Gastroesophageal sphincter (tissue), 3 donors: Measurements from ENCODE around the gene SLC23A2.

Source experiments
- CTCF ChIP-seq, 4 experiments: fragments of 200-600 bp in 2 of 4; fragments of 450-650 bp in 2 of 4; sonication (generic) in 1 of 4; IDR thresholded peaks; one replicate each; pipeline ENCODE4 v1.5.1; 2017 to 2019; ENCODE audit warnings: antibody characterized with exemption in 4 of 4, mild to moderate bottlenecking in 2 of 4, moderate library complexity in 2 of 4
- POLR2A ChIP-seq, 2 donors: fragments of 450-650 bp; IDR thresholded peaks; one replicate each; pipeline ENCODE4 v1.6.1; 2017; ENCODE audit warnings: antibody characterized with exemption in 2 of 2, mild to moderate bottlenecking in 2 of 2, moderate library complexity in 1 of 2

GRCh38 chr20:4893709-4894108 lies 107.6 kb downstream of the SLC23A2 start:
- TF ChIP-seq CTCF (IDR thresholded peaks at IDR 0.05) (no peak), POLR2A (IDR thresholded peaks at IDR 0.05) (no peak)
